PC-3 (cell line): ENCODE data around the gene SNIP1. TPM values are rescaled to one million over a fixed set of nuclear protein-coding genes. Genes with fewer than 3 reads are reported as not detected.

Experiments used
- ATAC-seq: fragments of 200-7000 bp; cut with Tn5 transposase; 2 replicates; pipeline ENCODE4 v1.9.1; 2020; ENCODE audit warnings: mild to moderate bottlenecking, moderate library complexity
- BruUV-seq: library from RNA; stranded (reverse); fragments of 400-500 nt; replicated peaks from 2 replicates; lab custom pipeline; 2021; lab: Mats Ljungman, UMichigan
- CTCF ChIA-PET: fragments of 300-600 bp; sonication (Branson Sonifier 250); formaldehyde crosslinking; loops from one replicate; lab custom pipeline; 2022; ENCODE audit warnings: antibody characterized with exemption; lab: Charles Lee
- POLR2A ChIA-PET: fragments of 300-600 bp; sonication (Branson Sonifier 250); formaldehyde crosslinking; loops from one replicate; lab custom pipeline; 2022; ENCODE audit warnings: antibody characterized with exemption; ENCODE audit not compliant: unreplicated experiment; lab: Charles Lee
- DNase-seq: peaks from one replicate; pipeline ENCODE4 v3.0.0-alpha.2; 2015
- H2AFZ ChIP-seq: fragments of 300-600 bp; sonication (generic); 2 replicates; pipeline ENCODE4 v1.6.0; 2016; ENCODE audit warnings: antibody characterized with exemption, low read length
- H3F3A ChIP-seq: fragments of 300-600 bp; sonication (generic); one replicate; pipeline ENCODE4 v1.6.0; 2017; ENCODE audit warnings: antibody characterized with exemption, low read length, control low read depth, mild to moderate bottlenecking; ENCODE audit not compliant: unreplicated experiment
- H3K27ac ChIP-seq: fragments of 300-600 bp; sonication (generic); 2 replicates; pipeline ENCODE4 v1.5.1; 2016; ENCODE audit warnings: mild to moderate bottlenecking, low read length
- H3K27me3 ChIP-seq: fragments of 300-600 bp; sonication (generic); 2 replicates; pipeline ENCODE4 v1.6.1; 2016; ENCODE audit warnings: low read length, mixed read lengths
- H3K36me3 ChIP-seq: fragments of 300-600 bp; sonication (generic); 2 replicates; pipeline ENCODE4 v1.6.1; 2016; ENCODE audit warnings: low read depth, mixed run types, low read length, mixed read lengths
- H3K4me1 ChIP-seq: fragments of 300-600 bp; sonication (generic); 2 replicates; pipeline ENCODE4 v1.5.1; 2016; ENCODE audit warnings: low read length; ENCODE audit not compliant: insufficient read depth
- H3K4me2 ChIP-seq: fragments of 300-600 bp; sonication (generic); 2 replicates; pipeline ENCODE4 v1.6.0; 2016; ENCODE audit warnings: low read length
- H3K4me3 ChIP-seq: fragments of 300-600 bp; sonication (generic); 2 replicates; pipeline ENCODE4 v1.5.1; 2016; ENCODE audit warnings: mild to moderate bottlenecking, low read length, mixed read lengths
- H3K79me2 ChIP-seq: fragments of 300-600 bp; sonication (generic); 2 replicates; pipeline ENCODE4 v1.6.1; 2017; ENCODE audit warnings: low read length, mixed read lengths
- H3K9ac ChIP-seq: fragments of 300-600 bp; sonication (generic); 2 replicates; pipeline ENCODE4 v1.6.0; 2016; ENCODE audit warnings: mild to moderate bottlenecking, low read length
- H3K9me2 ChIP-seq: fragments of 300-600 bp; sonication (generic); replicated peaks from 2 replicates; pipeline ENCODE4 v1.6.1; 2016; ENCODE audit warnings: mixed run types, low read length, mixed read lengths
- H3K9me3 ChIP-seq: fragments of 300-600 bp; sonication (generic); 2 replicates; pipeline ENCODE4 v1.6.1; 2016; ENCODE audit warnings: low read length, mixed read lengths
- H4K20me1 ChIP-seq: fragments of 300-600 bp; sonication (generic); 2 replicates; pipeline ENCODE4 v1.6.1; 2016; ENCODE audit warnings: low read length, mixed read lengths
- EZH2 ChIP-seq: fragments of 300-600 bp; sonication (generic); IDR thresholded peaks from one replicate; pipeline ENCODE4 v1.6.1; 2017; ENCODE audit warnings: antibody characterized with exemption, mild to moderate bottlenecking, low read length; ENCODE audit not compliant: unreplicated experiment
- EZH2phosphoT487 ChIP-seq: fragments of 300-600 bp; sonication (generic); IDR thresholded peaks from 2 replicates; pipeline ENCODE4 v1.6.1; 2018; ENCODE audit warnings: mild to moderate bottlenecking, antibody characterized with exemption, low read length, borderline replicate concordance
- intact Hi-C: fragments of 100-400 bp; cut with micrococcal nuclease; formaldehyde crosslinking; loops from 2 replicates; pipeline ENCODE4 v1.9.0; 2023
- total RNA-seq: library from RNA; depleted of rRNA; stranded (reverse); fragments of >200 nt; gene quantifications from 2 replicates; pipeline ENCODE4 v1.2.3, GENCODE V29; 2014
- TF ChIP-seq, protein P1 (sequence below): fragments of 300-600 bp; sonication (generic); conservative IDR thresholded peaks from 2 replicates; pipeline ENCODE4 v1.5.1; 2017; ENCODE audit warnings: antibody characterized with exemption, low read depth, mild to moderate bottlenecking, low read length

The SNIP1 gene
- total RNA-seq, 1 experiment from 2014 or later, result 23.1 TPM

DNA sequence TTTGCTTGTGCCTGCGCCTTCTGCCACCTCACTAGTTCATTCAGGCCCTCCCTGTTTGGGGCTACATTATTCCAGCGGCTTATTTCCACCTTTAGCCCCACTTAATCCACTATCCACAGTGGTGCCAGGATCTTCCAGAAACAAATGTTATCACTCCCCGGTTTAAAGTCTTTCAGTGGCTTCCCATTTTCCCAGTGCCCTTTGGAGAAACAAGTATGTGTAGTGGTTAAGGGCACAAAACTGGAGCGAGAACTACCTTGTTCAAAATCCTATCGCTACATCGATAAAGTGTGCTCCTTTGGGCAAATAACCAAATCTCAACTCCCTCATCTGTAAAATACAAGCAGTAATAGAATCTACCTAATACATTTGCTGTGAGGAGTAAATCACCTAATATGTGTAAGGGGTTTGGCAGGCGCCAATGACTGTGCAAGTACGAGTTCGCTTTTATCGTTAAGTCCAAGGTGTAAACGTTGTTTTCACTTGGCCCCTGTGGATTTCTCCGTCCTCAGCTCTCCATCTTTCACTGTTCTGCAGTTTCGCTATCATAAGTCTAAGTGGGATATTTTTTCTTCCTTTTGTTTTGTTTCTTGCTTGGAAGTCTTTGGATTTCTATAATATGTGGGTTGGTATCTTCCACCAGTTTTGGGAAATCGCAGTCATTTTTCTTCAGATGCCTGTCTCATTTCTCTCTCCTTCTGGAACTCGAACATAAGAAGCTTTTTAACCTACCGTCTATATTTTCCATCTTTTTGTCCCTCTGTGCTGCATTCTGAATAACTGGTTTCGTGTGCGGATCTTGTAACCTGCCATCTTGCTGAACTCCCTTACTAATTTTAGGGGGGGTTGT lies 38.7 kb downstream of the SNIP1 start:
- peak overlapping the region; percentile 80 for H3K9ac ChIP-seq
- H3K4me3 ChIP-seq, result peak overlapping the region; percentile 79
- H2AFZ ChIP-seq, result peak overlapping the region; percentile 76
- TF ChIP-seq EZH2phosphoT487 (no peak), EZH2 (no peak)
- peaks cover 35% of the 10 kb centered on the region for H3K79me2 ChIP-seq
- no peak; the same call in 1 of the 2 replicates for ATAC-seq
- no peak for DNase-seq
- H3K4me1 ChIP-seq, result peaks cover 19% of the 10 kb centered on the region
- H4K20me1 ChIP-seq, result 0 out of 2 replicates have a peak, but pooled peaks cover 5% of the 10 kb centered on the region
- no peaks in the 10 kb centered on the region for H3K27me3 ChIP-seq
- TSS peak; percentile 97 for BruUV-seq
- no peaks in the 10 kb centered on the region for H3F3A ChIP-seq
- intact Hi-C loops, result loop anchor here (2.0 kb wide), 2 partner anchors 19 to 37 kb away; no protein-coding TSS in a partner anchor
- POLR2A ChIA-PET, result interaction anchor here (0.5 to 0.6 kb wide), 3 partner anchors 39 to 59 kb away, joined by 4 to 7 read pairs (median 4); no protein-coding TSS in a partner anchor
- CTCF ChIA-PET, result interaction anchor here (0.7 to 1.7 kb wide), 4 partner anchors 16 to 39 kb away, joined by 3 to 10 read pairs (median 4); partner anchors contain the start of gene SNIP1
- H3K9me2 ChIP-seq, result no peaks in the 10 kb centered on the region
- H3K36me3 ChIP-seq, result peaks cover 5% of the 10 kb centered on the region; the same call in 1 of the 2 replicates
- H3K4me2 ChIP-seq, result peak overlapping the region; percentile 93
- H3K9me3 ChIP-seq, result no peaks in the 10 kb centered on the region
- H3K27ac ChIP-seq, result peak overlapping the region; percentile 76

DNA sequence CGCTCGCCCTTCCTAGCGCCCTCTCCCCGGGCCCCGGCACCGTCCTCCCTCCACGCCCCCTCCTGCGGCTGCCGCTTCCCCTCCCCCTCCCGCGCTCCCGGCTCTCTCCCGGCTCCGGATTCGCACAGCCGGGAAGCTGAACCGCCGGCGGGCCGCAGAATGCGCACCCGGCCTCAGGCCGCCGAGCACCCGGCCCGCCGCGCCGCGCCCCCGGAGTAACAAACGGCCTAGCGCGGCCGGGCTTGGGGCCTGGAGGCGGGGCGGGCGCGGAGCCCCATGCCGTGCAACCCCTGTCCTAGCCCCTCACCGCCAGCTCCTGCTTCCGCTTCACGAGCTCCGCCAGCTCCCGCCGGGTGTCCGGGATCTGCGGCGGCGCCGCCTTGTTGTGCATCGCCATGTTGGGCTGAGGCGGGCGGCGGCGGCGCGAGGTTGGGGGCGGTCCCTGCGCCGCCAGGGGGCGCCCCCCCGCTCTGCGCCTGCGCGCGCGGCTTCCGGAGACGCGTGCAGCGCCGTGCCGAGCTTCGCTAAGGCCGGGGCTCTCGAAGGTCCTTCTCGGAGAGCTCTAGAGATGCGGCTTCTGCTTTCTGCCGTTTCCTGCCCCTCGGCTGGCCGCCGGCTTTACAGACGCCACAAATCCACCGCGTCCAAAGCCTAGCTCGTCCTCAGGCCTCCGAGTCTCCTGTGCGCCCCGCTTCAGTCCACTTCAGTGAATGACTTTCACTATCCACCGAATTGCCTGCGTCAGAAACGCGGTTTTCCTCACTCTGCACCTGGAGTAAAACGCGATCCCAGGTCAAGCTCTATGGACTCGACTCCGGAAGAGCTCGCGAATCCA lies 39.5 kb downstream of the SNIP1 start, which contains the start of gene MEAF6:
MEAF6 (minus strand) TSS at position 417 of the 835 bp plus-strand sequence; CDS start at position 397, 20 bp downstream.
- Histone ChIP-seq H3K4me3 (peak within 1 kb of the TSS; percentile 79), H3K9ac (peak within 1 kb of the TSS; percentile 80), H3K36me3 (peaks cover 5% of the 10 kb centered on the region; the same call in 1 of the 2 replicates), H3F3A (no peaks in the 10 kb centered on the region), H3K9me2 (no peaks in the 10 kb centered on the region), H3K27me3 (no peaks in the 10 kb centered on the region), H3K4me1 (peaks cover 19% of the 10 kb centered on the region), H3K4me2 (peak within 1 kb of the TSS; percentile 93), H3K9me3 (no peaks in the 10 kb centered on the region), H4K20me1 (0 out of 2 replicates have a peak, but pooled peaks cover 5% of the 10 kb centered on the region), H3K79me2 (peaks cover 35% of the 10 kb centered on the region), H2AFZ (peak within 1 kb of the TSS; percentile 76), H3K27ac (peak within 1 kb of the TSS; percentile 76)
- ATAC-seq, result peak; percentile 94
- intact Hi-C loops, result loop anchor here (2.0 kb wide), 2 partner anchors 20 to 36 kb away; no protein-coding TSS in a partner anchor
- TF ChIP-seq EZH2, result no peak
- TF ChIP-seq, protein P1, sequence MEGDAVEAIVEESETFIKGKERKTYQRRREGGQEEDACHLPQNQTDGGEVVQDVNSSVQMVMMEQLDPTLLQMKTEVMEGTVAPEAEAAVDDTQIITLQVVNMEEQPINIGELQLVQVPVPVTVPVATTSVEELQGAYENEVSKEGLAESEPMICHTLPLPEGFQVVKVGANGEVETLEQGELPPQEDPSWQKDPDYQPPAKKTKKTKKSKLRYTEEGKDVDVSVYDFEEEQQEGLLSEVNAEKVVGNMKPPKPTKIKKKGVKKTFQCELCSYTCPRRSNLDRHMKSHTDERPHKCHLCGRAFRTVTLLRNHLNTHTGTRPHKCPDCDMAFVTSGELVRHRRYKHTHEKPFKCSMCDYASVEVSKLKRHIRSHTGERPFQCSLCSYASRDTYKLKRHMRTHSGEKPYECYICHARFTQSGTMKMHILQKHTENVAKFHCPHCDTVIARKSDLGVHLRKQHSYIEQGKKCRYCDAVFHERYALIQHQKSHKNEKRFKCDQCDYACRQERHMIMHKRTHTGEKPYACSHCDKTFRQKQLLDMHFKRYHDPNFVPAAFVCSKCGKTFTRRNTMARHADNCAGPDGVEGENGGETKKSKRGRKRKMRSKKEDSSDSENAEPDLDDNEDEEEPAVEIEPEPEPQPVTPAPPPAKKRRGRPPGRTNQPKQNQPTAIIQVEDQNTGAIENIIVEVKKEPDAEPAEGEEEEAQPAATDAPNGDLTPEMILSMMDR, result peak; percentile 71
- no TSS peak for BruUV-seq
- peak; percentile 88 for DNase-seq
- POLR2A ChIA-PET, result interaction anchor here (0.5 to 0.7 kb wide), 6 partner anchors 15 to 919 kb away, joined by 3 to 25 read pairs (median 6); a partner anchor contains a TSS
- CTCF ChIA-PET, result interaction anchor here (0.6 to 1.7 kb wide), 5 partner anchors 15 to 225 kb away, joined by 3 to 10 read pairs (median 4); partner anchors contain the start of gene SNIP1
